Pancreas (tissue), 10 donors: Measurements from ENCODE around the gene HLA-G. TPM values are rescaled to one million over a fixed set of nuclear protein-coding genes. Genes with fewer than 3 reads are reported as not detected.

ENCODE experiments used
- ATAC-seq, 4 donors: fragments of 200-7000 bp; cut with Tn5 transposase; one replicate each; pipeline versions ENCODE4 v1.8.0 to v1.9.1; 2020; ENCODE audit warnings: mild to moderate bottlenecking in 4 of 4, moderate library complexity in 4 of 4
- DNase-seq, 6 donors: peaks; one replicate each; pipeline ENCODE4 v3.0.0-alpha.2; 2020
- FAIRE-seq: peaks from 2 replicates; lab custom pipeline; 2012; peaks lifted over from hg19 to GRCh38; lab: Jason Lieb, UNC
- H3K27ac ChIP-seq, 4 donors: fragments of 200-600 bp; sonication (generic); 1 replicate in 3 of 4; 2 replicates in 1 of 4; pipeline versions ENCODE4 v1.5.0 to v1.8.0; 2020
- H3K27me3 ChIP-seq, 4 donors: fragments of 200-600 bp; one replicate each; pipeline ENCODE4 v1.8.0; 2021
- H3K36me3 ChIP-seq, 3 donors: fragments of 200-600 bp; sonication (generic) in 1 of 3; one replicate each; pipeline versions ENCODE4 v1.5.0 to v1.8.0; 2020 to 2021
- H3K4me1 ChIP-seq, 3 donors: fragments of 200-600 bp; one replicate each; pipeline ENCODE4 v1.8.0; 2021
- H3K4me3 ChIP-seq, 4 donors: fragments of 200-600 bp; sonication (generic) in 2 of 4; one replicate each; pipeline versions ENCODE4 v1.5.0 to v1.8.0; 2020 to 2021
- H3K9me3 ChIP-seq, 4 donors: fragments of 200-600 bp; one replicate each; pipeline ENCODE4 v1.8.0; 2021
- CTCF ChIP-seq, 4 donors: fragments of 200-600 bp; sonication (generic) in 3 of 4; IDR thresholded peaks; one replicate each; pipeline versions ENCODE4 v1.5.0 to v1.8.0; 2021; ENCODE audit warnings: antibody characterized with exemption in 4 of 4
- WGBS, 2 donors: extraction: QIAGEN DNeasy Blood & Tissue Kit; methylation state at CpG; one replicate each; pipeline ENCODE4 v1.1.7; 2013; 5-methylcytosine and 5-hydroxymethylcytosine counted together
- intact Hi-C, 3 donors: fragments of 100-400 bp; cut with DNase I; formaldehyde crosslinking; loops; one replicate each; pipeline versions ENCODE4 v1.11.1 to v1.14.2; 2022
- polyA plus RNA-seq, 2 donors: library from polyadenylated mRNA; stranded (reverse); fragments of 200-250 nt; gene quantifications; one replicate each; pipeline ENCODE4 v1.2.3, GENCODE V29; 2013
- total RNA-seq, 6 donors: library from RNA; stranded (reverse); fragmentation: NEBNext Ultra II Directional in 4 of 6; extraction: Animal tissue kit (Norgen Biotek cat#: 25700) in 4 of 6; gene quantifications; one replicate each; pipeline versions ENCODE4 v1.2.1 to v1.2.4, GENCODE V29; 2021 to 2023
- donor health status: healthy with polysubstance abuse.
- donor health status: DM: no; HTN: no; CAD: no; lungs with moderate emphysema.
- donor health status: DM: no; HTN: no; CAD: no.
- donor health status: control.
- donor health status: control.
- donor health status: Bipolar disorder and iron deficiency.
- donor health status: DM: yes; HTN: yes; CAD: no.
- donor health status: DM: no; HTN: no; CAD: no.
- donor health status: DM: no; HTN: no; CAD: no.
- donor health status: DM: yes; HTN: yes; CAD: no.

Gene HLA-G
- total and polyA plus RNA-seq, 8 donors: 0.12 to 0.52 (median 0.25) TPM; not detected in 2

- Histone ChIP-seq H3K4me1 (no peaks in the 10 kb centered on the region), H3K27me3 (no peaks in the 10 kb centered on the region), H3K9me3 (no peaks in the 10 kb centered on the region), H3K36me3 (no peaks in the 10 kb centered on the region), H3K27ac (no peak overlapping the region), H3K4me3 (no peak overlapping the region)
- 64 to 72% methylated on average over 1 of the region's 1 CpG for WGBS, 2 donors
- no peak for DNase-seq
- TF ChIP-seq CTCF (IDR thresholded peaks at IDR 0.05): no peak
- intact Hi-C loops: loop anchor here in 1 of 3 donors (10.0 kb wide), 1 partner anchor 157 kb away; no protein-coding TSS in a partner anchor
- no peak for FAIRE-seq
- no peak for ATAC-seq
These were observed 30.4 kb downstream of the HLA-G start for GRCh38 chr6:29858006-29858405.

GRCh38 chr6:29861521-29862255 lies 34.1 kb downstream of the HLA-G start:
- ATAC-seq: no peak

GRCh38 chr6:29864037-29864810 lies 36.6 kb downstream of the HLA-G start:
- H3K4me3 ChIP-seq: no peak overlapping the region
- no peak for FAIRE-seq

More at GRCh38 chr6:29861521-29862255, 34.1 kb downstream of the HLA-G start:
- no peak for DNase-seq
- Histone ChIP-seq H3K36me3 (no peaks in the 10 kb centered on the region), H3K9me3 (no peaks in the 10 kb centered on the region), H3K4me1 (no peaks in the 10 kb centered on the region), H3K27ac (no peak overlapping the region), H3K27me3 (no peaks in the 10 kb centered on the region), H3K4me3 (no peak overlapping the region)
- intact Hi-C loops: no loop called here
- TF ChIP-seq CTCF (IDR thresholded peaks at IDR 0.05): no peak
- FAIRE-seq: no peak
- 74 to 75% methylated on average over 6 of the region's 6 CpGs for WGBS, 2 donors

GRCh38 chr6:29865631-29866030 lies 38.0 kb downstream of the HLA-G start:
- intact Hi-C loops: no loop called here
- 59 to 65% methylated on average over 1 of the region's 1 CpG for WGBS, 2 donors
- DNase-seq (no peak), ATAC-seq (no peak), FAIRE-seq (no peak)
- H3K9me3 ChIP-seq: no peaks in the 10 kb centered on the region
- H3K4me3 ChIP-seq: no peak overlapping the region
- TF ChIP-seq CTCF (IDR thresholded peaks at IDR 0.05): no peak
- no peaks in the 10 kb centered on the region for H3K27me3 ChIP-seq
- no peak overlapping the region for H3K27ac ChIP-seq
- no peaks in the 10 kb centered on the region for H3K36me3 ChIP-seq
- no peaks in the 10 kb centered on the region for H3K4me1 ChIP-seq

More at GRCh38 chr6:29864037-29864810, 36.6 kb downstream of the HLA-G start:
- TF ChIP-seq CTCF (IDR thresholded peaks at IDR 0.05): no peak
- no peak for ATAC-seq
- intact Hi-C loops: no loop called here
- no peak for DNase-seq
- 21 to 32% methylated on average over 14 to 24 of the region's 24 CpGs for WGBS, 2 donors
- Histone ChIP-seq H3K4me1 (no peaks in the 10 kb centered on the region), H3K27ac (no peak overlapping the region), H3K36me3 (no peaks in the 10 kb centered on the region), H3K9me3 (no peaks in the 10 kb centered on the region), H3K27me3 (no peaks in the 10 kb centered on the region)
